Kidney capillary endothelial cell (primary cell): ENCODE data around the gene NUCKS1.

Experiments
- DNase-seq: peaks from one replicate; pipeline ENCODE4 v3.0.0-alpha.2; 2018; ENCODE audit warnings: low spot score

Gene NUCKS1

DNA sequence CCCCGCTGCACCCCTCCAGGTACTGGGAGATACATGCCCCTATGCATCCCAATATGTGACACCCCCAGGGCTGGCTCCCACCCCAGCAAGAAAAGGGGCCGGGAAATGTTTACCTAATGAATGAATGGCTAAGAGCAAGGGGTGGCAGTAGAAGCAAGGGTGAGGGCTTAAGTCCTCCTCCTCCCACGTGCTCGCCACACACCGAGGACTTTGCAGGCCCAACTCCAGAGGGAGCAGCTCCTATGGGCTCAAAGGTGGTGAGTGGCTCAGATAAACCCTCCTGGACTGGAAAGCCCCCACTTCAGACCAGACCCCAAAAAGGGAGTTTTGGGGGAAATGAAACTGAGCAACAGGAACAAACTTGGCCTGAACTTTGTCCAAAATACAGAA, 81.0 kb downstream of the NUCKS1 start:
- no peak for DNase-seq

DNA sequence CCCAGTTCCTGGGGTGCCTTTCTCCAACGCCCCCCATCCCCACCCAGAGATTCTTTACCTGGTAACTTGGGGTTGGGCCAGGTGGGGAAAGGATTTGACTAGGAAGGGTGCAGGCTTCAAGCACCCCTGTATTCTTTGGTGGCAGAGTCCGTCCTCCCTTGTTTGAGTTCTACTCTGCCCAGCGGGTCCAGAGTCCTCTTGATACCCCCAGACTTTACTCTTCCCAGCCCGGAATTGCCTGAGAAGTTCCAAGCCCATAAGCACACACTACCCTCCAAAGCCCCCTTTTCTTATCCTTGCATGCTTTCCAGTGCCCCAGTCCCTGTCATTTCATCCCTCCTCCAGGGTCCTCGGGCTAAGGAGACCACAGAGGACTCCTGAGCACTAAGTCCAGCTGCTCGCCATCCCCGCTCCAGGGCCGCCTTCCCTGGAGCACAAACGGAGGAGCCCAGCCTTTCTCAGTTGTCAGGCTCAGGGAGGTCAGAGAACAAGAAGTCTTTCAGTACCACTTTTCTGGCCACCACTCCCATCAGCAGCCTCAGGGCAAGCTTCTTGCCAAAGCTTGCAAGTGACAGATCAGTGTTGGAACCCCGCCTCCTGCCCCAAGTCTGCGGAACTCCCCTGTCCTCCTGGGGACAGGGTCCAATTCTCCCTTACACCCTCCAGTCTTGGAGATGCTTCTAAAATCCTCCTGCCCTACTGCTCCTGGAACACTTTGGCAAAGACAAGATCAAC, 81.9 kb downstream of the NUCKS1 start:
- DNase-seq = no peak

DNA sequence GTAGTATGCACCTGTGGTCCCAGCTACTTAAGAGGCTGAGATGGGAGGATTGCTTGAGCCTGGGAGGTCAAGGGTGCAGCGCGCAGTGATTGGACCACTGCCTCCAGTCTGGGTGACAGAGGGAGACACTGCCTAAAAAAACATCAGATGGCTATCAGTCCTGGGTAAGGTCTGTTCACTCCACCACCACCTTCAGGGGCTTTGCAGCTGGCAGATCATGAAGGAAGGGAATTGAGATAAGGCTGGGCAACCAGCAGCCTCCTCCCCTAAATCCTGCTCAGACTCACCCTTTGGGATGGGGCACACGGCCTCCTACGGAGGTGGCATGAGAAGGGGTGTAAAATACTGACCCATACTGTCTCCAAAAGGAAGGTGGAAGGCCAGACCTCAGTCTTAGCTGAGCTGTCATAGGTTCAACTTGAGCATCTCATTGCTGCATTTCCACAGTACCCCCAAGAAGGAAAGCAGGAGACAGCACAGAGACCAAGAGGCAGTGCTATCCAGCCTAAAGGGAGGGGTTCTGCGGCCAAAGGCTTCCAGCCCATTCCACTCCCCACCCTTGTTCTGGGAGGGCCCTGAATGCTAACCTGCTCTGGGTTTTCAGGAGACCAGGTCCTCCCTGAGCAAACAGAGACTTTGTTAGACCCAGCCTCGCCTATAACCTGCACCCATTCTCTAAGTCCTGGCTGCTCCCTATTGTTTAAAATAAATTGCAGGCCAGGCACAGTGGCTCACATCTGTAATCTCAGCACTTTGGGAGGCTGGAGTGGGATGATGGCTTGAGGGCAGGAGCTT, 83.4 kb downstream of the NUCKS1 start:
- no peak for DNase-seq

DNA sequence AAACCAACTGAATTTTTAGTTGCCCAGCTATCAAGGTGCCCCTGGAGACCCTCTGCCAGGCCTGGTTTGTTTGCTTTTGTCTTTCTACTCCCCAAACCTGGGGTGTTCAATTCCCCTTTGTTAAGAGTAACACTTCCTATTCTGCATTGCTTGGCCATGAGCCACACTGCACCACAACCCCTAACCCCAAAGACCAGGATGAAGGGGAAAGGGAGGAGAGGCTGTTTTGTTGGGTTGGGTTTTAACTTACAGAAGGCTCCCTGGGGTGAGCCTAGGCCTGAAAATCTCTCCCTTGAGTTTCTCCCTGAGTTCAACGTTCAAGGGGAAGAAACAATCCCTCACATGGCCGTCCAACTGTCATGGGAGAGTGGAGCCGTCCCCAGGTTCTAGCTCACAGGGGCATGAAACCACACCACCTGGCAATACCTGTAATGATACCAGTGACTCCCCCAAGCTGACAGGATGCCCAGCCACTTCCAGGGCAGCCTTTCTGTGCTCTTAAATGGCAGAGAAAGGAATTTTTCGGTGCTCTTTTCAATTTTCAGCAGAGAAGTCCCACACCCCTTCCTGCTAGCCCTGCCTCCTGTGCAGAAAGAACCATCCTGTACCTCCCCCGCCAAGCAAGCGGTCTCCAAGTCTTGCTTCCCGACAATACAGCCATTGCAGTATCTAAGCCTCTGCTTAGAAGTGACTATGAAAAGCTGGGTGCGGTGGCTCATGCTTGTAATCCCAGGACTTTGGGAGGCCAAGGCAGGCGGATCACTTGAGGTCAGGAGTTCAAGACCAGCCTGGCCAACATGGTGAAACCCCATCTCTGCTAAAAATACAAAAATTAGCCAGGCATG, 84.6 kb downstream of the NUCKS1 start:
- DNase-seq = no peak

DNA sequence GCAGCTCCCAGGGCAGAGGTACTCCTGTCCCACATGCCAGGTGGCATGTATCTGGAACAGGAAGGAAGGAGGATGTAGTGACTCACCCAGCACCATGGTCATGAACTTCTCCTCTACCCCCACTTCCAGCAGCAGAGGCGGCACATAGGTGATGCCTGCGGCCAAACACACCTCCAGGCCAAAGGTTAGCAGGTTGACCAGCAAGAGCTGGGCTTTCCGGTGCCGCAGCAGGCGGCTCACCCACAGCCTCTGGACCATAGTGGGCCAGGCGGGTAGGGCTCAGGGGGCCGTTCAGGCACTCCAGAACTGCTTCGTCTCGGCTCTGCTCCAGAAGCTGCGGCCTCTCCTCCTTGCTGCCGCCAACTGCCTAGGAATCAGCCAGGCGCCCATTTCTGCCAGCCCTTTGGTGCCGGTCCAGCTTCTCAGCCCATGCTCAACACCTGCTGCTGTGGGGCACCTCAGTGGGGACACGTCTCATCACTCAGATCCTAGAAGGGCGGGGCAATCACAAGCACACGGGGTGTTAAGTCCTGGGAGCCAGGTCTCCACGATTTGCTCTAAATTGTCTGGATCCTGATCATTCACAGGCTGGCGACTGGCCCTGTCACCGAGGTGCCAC, 85.5 kb downstream of the NUCKS1 start:
- no peak for DNase-seq

DNA sequence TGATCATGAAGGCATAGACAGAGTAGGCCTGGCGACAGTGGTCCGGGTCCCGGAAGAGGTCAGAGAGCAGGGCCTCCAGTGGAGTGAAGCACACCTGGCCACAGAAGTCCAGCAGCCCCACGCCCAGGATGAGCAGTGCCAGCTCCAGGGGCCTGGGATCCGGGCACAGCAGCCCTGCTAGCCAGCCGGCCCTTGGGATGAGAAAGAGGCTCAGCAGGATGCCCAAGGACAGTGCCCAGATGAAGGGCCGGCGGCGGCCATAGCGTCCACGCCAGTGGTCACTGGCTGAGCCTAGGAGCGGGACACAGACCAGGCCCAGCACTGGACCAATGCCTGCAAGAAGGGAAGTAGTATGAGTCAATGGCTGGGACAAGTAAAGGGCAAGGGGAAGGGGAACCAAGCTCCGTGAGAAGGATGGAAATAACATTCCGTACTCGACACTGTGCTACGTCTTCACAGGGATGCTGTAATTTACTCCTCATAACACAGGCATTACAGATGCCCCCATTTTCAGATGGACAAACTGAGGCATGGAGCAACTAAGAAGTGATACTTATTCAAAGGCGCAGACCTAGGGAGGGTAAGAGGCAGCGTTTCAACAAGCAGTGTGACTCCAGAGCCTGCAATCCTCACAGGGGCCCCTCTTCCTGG, 86.6 kb downstream of the NUCKS1 start:
- no peak for DNase-seq
